ENCODE results near the gene PLEKHG4. TPM values are rescaled to one million over a fixed set of nuclear protein-coding genes. Genes with fewer than 3 reads are reported as not detected.

Gene PLEKHG4
- total and polyA plus RNA-seq, 9 of the 15 experiments (the other 6 are each of a cell fraction or from before 2014, with no cell fraction given), result 3.7 to 36.8 (median 17.9) TPM

- TF ChIP-seq RNF219 (CRISPR knock-in tag; IDR thresholded peaks at IDR 0.05) (no peak), PRPF4 (IDR thresholded peaks at IDR 0.05; ENCODE audit: insufficient read depth, low read depth, low read length, poor library complexity, severe bottlenecking) (no peak), ETS1 (conservative IDR thresholded peaks at IDR 0.05; ENCODE audit: control insufficient read depth, low read depth, low read length) (0 out of 2 replicates have a peak, but pooled peaks have one; percentile 20), LEF1 (IDR thresholded peaks at IDR 0.05) (0 out of 2 replicates have a peak, but pooled peaks have one; percentile 26), L3MBTL2 (IDR thresholded peaks at IDR 0.05) (peak; percentile 92), SRSF9 (IDR thresholded peaks at IDR 0.05; ENCODE audit: borderline replicate concordance, low read depth, low read length) (no peak), PHB2 (IDR thresholded peaks at IDR 0.05; ENCODE audit: low read depth) (no peak), UBTF (IDR thresholded peaks at IDR 0.05; ENCODE audit: borderline replicate concordance in 1 of 2, low read depth in 2 of 2, low read length in 2 of 2) (peak; percentile 31 to 38; a peak in 1 of 4 replicates), ZNF311 (CRISPR knock-in tag; IDR thresholded peaks at IDR 0.05) (no peak), MAZ (CRISPR knock-in tag; conservative IDR thresholded peaks at IDR 0.05 in 1 of 2, IDR thresholded peaks at IDR 0.05 in 1 of 2) (peak; percentile 96 to 98), GATA2 (CRISPR knock-in tag; IDR thresholded peaks at IDR 0.05) (no peak), MTA1 (IDR thresholded peaks at IDR 0.05; ENCODE audit: borderline replicate concordance) (no peak), PML (IDR thresholded peaks at IDR 0.05; ENCODE audit: low read length) (0 out of 2 replicates have a peak, but pooled peaks have one; percentile 20), ELF2 (CRISPR knock-in tag; IDR thresholded peaks at IDR 0.05) (peak; percentile 67), SRF (CRISPR knock-in tag; IDR thresholded peaks at IDR 0.05) (0 out of 4 replicates have a peak, but pooled peaks of 1 of the 2 experiments have one; percentile 55), ETV1 (tag; conservative IDR thresholded peaks at IDR 0.05; ENCODE audit: low read depth) (peak; percentile 80), TEAD4 (IDR thresholded peaks at IDR 0.05; ENCODE audit: low read length) (peak; percentile 28; the same call in 1 of the 2 replicates), TEAD4 (CRISPR knock-in tag; IDR thresholded peaks at IDR 0.05; ENCODE audit: borderline replicate concordance) (peak; percentile 91)
Measured at GRCh38 chr16:67246081-67246755, 33.1 kb upstream of the PLEKHG4 start (continued).
